ENCODE results near the gene XAGE5.
"Not testable (repeated sequence)": the region's sequence is repeated elsewhere in the genome, so short reads cannot be mapped to it uniquely, and the experiment has no call there.

XAGE5 gene, protein sequence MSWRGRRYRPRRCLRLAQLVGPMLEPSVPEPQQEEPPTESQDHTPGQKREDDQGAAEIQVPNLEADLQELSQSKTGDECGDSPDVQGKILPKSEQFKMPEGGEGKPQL

DNA sequence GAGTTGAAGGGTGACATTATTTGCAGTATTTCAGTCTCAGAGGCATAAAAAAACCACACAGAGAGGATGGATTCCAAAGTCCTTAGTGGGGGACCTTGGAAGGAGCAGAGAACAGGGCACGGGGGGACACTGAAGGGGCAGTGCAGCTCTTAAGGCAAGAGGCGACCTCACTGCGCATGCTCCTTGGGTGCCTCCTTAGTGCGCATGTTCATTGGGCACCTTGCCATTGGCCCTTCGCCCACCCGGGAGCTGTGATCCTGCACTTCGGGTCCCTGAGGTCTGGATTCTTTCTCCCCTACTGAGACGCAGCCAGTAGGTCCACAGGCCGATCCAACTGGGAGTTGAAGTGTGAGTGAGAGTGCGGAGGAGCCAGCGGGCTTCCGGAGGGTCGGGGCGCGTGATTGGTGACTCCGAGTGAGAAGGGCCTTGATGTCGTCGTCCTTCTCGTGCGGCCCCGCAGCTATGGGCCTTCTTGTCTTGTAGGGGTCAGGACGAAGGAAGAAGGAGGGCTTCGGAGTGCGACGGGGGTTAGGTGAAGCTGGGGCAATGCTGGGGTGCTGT lies at the start of gene XAGE5:
XAGE5 (plus strand) TSS at position 223 of the 561 bp plus-strand sequence. CDS start 1,280 bp downstream, outside the sequence.
- DNase-seq (ENCODE audit: low read depth) = no peak

DNA sequence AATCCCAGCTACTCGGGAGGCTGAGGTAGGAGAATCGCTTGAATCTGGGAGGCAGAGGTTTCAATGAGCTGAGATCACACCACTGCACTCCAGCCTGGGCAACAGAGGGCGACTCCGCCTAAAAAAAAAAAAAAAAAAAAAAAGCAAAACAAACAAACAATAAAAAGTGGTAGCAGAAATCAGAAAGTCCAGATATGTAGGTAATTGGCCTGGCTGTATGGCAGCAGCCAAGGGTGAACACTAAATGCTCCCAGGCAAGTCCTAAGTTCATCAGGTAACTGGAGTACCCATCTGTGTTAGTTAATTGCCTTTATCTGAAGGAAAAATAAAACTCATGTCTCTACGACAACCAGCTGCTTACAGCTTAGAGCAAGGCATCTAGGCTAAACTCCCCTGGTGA lies 45.1 kb upstream of the XAGE5 start:
- not testable (repeated sequence) for DNase-seq (ENCODE audit: low read depth)

DNA sequence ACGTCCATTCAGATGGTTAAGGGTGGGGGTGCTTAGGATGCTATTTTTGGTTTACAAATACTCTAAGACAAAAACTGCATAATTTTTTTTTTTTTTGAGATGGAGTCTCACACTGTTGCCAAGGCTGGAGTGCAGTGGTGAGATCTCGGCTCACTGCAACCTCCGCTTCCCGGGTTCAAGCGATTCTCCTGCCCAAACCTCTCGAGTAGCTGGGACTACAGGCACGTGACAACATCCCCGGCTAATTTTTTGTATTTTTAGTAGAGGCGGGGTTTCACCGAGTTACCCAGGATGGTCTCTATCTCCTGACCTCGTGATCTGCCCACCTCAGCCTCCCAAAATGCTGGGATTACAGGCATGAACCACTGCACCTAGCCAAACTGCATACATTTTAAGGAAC lies 37.6 kb upstream of the XAGE5 start:
- not testable (repeated sequence) for DNase-seq (ENCODE audit: low read depth)

DNA sequence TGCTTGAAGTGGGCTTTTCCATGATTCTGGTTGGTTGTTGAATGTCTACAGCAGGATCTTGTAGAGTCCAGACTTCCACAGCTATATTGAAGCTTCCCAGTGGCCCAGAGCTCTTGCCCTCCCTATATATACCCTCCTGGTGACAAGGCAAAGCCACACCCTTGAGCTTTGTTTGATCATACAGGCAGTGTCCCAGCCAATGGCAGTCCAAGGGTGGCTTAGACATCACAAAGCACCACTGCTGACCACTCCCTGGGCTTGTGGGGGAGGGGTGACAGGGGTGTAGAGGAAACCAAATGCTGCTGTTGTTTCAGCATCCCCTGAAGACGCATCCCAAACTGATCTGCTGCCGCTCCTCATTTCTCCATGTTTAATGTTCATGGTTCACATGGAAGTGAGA lies 13.8 kb upstream of the XAGE5 start, which contains the start of gene SPANXN5:
SPANXN5 (minus strand) TSS at position 101 of the 400 bp plus-strand sequence; CDS start at position 22, 79 bp downstream.
- not testable (repeated sequence) for DNase-seq (ENCODE audit: low read depth)

DNA sequence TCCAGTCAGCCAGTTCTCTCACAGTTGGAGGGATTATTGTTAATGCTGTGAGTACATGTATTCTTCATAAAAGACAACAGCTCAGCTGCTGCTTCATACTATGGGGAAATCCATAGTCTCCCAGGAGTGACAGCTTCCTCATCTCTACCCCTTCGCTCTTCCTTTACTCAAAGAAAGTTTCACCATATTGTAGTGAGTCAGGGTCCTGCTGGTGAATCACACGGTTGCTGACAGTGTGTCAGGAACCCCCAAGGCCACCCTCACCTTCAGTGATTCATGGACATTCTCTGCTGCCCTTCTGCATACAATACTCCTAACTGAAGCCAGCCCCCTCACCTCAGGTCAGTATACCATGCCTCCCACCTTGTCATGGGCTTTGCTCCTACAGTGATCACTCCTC lies 6.2 kb upstream of the XAGE5 start:
- DNase-seq (ENCODE audit: low read depth) = not testable (repeated sequence)

DNA sequence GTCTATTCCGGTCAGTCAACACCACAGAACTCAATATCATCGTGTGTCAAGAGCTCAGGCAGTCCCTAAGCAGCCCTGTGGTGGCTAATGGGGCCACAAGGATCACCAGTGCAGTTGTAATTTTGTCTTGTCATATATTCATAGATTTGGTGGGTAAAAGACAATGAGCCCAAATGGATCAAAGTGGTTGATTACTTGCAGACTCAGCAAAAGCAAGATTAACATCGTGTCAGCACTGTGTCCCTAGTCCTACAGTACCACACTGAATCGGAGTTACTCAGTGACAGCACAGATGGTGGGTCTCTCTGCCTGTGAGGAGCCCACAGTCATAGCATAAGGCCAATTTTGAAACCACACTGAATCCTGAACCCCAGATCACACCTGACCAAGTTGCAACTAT lies 8.7 kb downstream of the XAGE5 start:
- DNase-seq (ENCODE audit: low read depth) = no peak

DNA sequence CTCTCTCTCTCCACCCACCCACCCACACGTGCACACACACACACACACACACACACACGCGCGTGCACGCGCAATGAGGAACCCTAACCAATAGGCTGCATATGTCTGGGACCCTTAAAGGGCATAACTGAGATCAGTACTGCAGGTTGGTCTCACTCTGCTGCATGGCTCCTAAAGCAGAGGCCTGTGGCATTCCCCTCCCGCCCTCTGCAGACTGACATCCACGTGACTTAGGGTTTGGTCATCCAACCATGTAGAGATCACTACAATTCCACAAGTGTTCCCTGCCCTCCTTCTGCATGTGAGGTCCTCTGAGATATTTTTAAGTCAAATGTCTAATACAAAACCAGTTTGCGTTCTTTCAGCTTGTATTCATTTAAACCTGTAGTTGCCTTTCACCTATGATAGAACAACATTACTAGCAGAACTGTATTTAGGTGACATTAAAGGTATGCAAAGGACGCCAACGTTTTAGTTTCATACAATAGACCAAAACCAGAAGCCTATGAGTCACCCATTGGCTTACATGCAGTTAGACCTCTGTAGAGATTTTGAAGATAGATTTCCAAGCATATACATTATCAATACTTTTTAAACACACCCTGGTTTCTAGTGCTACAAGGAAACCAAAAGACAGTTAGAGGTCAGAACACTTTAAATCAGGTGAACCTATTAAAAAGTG lies 10.1 kb downstream of the XAGE5 start:
- no peak for DNase-seq (ENCODE audit: low read depth)

DNA sequence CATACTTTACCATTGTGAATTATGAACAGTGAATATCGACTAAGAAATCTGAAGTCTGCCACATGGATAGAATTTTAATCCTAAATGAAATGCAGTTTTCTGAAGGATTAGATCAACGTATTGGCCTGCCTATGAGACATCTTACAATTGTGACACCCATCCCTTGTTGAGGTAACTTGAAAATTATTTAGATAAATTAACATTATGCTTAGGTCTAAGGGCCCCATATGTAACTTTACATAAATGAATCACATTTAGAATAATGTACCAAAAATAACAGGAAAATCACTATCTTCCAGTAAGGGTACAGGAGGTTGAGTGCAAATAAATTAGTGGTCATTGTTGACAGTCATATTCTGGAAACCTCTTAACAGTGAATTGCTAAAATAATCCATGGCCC lies 13.5 kb downstream of the XAGE5 start:
- no peak for DNase-seq (ENCODE audit: low read depth)

DNA sequence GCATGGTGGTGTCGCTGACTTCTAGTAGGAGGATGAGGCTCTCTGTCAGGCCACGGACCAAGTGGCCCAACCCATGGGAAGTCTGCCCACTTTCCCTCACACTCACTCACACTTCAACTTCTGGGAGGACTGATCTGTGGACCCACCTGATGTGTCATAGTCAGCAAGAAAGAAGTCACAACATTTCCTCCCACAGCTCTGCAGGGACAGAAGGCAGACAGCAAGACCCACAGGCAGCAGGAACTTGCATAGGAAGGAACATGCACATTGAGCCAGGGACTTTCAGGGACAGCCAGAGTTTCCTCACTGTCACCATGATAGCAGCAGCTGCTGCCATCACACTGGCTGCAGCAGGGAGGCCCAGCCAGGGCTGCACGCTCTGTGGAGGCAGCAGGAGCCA lies 19.5 kb downstream of the XAGE5 start:
- DNase-seq (ENCODE audit: low read depth) = no peak

DNA sequence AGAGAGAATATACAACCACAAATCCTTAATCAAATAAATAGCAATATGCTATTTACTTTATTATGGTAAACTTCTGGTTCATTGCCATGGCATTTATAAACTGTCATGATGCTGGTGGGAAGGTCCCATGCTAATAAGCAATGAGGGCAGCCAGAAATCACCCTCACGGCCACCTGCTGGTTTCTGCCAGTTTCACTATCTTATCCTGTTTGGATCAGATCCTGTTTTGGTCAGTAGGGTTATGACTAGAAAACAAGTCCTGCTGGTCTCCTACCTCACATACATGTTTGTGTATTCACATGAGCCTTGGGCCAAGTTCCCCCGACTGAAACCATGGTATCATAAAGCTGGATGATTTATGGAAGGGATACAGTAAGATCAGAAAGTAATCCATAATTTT lies 28.1 kb downstream of the XAGE5 start:
- no peak for DNase-seq (ENCODE audit: low read depth)

DNA sequence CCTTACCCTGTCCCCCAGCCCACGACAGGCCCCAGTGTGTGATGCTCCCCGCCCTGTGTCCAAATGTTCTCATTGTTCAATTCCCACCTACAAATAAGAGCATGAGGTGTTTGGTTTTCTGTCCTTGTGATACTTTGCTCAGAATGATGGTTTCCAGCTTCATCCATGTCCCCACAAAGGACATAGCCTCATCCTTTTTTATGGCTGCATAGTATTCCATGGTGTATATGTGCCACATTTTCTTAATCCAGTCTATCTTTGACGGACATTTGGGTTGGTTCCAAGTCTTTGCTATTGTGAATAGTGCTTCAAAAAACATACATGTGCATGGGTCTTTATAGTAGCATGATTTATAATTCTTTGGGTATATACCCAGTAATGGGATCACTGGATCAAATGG lies 32.5 kb downstream of the XAGE5 start:
- not testable (repeated sequence) for DNase-seq (ENCODE audit: low read depth)

DNA sequence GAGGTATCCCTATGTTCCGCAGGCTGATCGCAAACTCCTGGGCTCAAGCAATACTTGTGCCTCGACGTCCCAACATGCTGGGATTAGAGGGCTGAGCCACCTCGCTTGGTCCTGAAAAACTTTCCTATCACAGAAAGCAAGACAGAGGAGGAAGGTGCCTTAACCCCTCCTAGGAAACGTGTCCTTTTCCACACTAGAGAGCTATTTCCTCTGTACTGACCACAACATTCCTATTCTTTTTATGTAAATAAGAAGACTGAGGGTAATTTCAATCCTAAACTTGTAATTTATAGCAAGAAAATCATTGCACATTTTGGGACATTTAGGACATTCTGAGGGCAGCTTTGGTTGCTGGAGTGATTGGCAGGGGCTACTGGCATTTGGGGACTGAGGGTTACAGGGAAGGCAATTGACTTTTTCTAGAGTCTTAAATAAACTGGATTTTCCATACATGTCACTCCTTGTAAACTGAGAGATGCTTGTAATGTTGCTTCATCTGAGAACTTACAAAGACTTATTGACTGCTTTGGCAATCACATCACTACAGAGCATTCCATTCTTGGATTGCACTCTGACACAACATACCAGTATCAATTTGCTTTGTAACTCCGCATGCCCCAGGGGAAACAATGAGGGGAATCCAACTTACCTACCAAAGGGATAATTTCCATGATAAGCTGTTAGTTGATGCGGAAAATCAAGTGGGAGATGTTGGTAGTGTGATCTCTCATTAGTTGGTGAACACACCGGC lies 41.2 kb downstream of the XAGE5 start:
- DNase-seq (ENCODE audit: low read depth) = no peak

DNA sequence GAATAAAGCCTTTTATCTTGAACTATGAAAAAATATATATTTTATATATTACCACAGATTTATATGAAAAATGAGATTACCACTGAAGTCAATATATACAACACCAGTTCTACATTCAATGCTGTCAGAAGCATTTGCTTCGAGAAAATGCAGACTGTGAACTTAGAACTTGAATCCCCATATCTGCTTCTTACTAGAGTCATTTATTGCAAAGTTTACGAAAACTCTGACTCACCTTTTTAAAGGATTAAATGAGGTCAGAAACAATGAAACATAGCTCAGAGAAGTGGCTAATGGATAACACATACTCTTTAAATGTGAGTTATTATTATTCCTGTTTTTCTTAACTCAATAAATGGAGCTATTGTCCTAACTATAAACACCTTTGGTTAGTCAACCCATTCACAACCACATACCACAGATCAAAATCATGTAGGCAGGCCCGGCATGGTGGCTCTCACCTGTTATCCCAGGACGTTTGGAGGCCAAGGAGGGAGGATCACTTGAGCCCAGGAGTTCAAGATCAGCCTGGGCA lies 46.0 kb downstream of the XAGE5 start:
- not testable (repeated sequence) for DNase-seq (ENCODE audit: low read depth)

DNA sequence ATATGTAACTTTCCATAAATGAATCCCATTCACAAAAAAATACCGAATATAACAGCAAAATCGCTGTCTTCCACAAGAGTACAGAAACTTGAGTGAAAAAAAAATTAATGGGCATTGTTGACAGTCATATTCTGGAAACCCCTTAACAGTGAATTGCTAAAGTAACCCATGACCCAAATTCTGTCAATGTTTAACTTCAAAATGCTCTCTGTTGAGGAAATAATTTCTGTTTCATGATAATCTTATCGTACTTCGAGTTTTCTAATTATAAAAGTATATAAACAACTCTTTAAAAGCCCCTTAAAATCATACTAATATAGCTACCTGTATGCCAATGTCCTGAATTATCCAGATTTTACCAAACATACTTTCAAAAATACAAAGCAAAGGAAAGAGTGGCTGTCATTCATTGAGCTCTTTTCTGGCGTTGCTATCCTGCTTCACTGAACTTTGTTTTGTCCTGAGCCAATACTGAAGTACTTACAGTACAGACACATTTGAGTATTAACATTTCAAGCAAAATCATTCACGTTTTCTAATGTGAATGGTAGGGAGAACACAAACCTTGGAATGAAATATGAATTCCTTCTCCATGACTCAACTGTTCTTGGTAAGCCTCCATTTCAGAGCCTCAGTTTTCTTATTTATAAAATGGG lies 54.4 kb downstream of the XAGE5 start:
- DNase-seq (ENCODE audit: low read depth) = no peak
